ENCODE measurements around the gene MS4A7. TPM values are rescaled to one million over a fixed set of nuclear protein-coding genes. Genes with fewer than 3 reads are reported as not detected.

MS4A7 gene
- polyA plus RNA-seq, 3 donors = 2.0 to 22.1 (median 18.8) TPM

DNA sequence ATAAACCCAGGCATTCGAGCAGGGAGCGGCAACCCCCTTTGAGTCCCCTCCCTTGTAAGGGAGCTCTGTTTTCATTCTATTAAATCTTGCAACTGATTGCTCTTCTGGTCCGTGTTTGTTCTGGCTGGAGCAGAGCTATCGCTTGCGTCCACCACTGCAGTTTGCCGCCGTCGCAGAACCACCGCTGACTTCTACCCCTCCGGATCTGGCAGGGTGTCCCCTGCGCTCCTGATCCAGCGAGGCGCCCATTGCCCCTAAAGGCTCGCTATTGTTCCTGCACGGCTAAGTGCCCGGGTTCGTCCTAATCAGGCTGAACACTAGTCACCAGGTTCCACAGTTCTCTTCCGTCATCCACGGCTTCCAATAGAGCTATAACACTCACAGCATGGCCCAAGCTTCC, 10.4 kb upstream of the MS4A7 start:
- H3K27ac ChIP-seq (ENCODE audit: low read depth, low read length) = no peak overlapping the region
- WGBS, 3 donors = 91 to 95% (median 93%) methylated on average over 19 of the region's 19 CpGs

DNA sequence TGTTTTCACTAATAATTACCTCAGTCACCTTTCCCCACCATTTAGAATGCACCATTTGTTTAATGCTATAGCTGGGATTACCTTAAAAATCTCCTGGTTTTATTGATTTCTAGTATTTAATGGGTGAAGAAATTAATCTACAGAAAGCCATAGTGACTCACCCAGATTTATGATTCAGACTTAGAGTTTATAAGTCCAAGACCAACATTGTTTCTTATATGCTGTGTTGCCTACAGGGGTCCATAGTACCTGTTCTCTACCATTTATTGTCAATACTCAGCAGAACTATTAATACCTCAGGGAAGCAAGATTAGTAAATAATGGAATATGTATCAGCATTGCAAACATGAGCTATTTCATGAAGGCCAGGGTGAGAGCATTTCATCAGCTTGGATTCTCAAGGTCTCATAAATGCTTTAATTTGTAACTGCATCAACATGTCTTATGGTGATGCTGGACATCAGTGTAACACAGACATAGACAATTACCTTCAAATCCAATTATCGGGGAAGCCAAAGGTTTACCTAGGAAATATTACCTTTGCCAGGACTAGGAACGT, 8.0 kb upstream of the MS4A7 start:
- 28 to 67% (median 65%) methylated on average over 2 of the region's 2 CpGs for WGBS, 3 donors

DNA sequence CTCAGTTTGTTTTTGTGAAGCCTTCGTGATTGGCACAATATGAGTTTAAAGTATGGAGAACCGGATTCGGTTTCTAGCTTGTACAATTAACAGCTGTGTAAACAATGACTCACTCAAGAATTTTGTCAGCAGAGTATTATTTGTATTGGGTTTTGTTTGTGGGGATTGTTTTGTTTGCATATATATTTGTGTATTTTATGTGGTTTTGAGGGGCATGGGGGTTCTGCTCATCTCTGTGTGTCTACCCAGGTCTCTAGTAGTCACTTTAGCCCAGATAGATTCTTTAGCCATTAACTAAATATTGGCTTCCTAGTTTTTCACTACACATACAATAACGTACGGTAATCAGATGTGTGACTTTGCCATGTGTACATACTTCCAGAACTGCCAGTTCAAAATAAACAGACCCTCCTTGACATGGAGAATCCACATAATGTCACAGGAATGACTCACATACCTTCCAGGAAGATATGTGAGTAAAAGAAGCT, 7.5 kb upstream of the MS4A7 start:
- no peak overlapping the region for H3K27ac ChIP-seq (ENCODE audit: low read depth, low read length)
- WGBS, 3 donors = 28 to 71% (median 63%) methylated on average over 5 of the region's 5 CpGs

More for the DNA sequence above, 8.0 kb upstream of the MS4A7 start:
- no peak overlapping the region for H3K27ac ChIP-seq (ENCODE audit: low read depth, low read length)

DNA sequence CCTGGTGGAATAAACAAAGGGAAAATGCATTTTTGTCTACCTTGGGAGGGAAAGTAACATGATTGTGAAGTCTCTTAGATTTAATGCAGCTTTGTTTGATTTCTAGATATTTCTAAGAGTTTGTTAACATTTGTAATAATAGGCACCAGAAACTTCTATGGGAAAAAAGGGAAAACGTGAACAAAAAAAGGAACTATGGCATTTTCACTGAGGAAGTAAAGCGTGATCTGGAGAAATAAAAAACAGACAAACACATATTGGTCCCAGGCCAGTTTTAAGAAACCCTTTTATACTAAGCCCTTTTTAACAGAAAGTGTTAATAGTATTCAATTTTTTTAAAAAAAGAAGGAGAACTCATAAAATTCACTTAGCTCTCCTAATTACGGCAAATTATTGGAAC, 6.9 kb upstream of the MS4A7 start:
- H3K27ac ChIP-seq (ENCODE audit: low read depth, low read length) = no peak overlapping the region
- 57 to 88% (median 68%) methylated on average over 3 of the region's 3 CpGs for WGBS, 3 donors

DNA sequence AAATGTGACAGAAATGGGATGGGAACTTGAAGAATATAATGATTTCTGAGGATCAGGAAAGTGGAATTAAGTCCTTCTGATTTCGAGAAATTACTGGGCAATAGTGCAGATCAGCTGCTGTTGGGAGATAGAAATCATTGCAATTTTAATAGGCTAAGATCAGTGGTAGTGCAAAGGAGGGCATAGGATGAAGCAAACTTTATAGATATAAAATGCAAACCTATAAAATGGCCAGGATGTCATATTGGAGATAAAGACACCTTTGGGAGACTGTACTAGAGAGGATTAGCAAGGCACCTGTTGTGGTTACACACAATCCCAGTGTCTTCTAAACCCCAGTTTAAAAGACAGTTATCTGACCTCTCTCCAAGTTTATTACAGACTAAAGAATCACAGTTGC, 6.5 kb upstream of the MS4A7 start:
- no peak overlapping the region for H3K27ac ChIP-seq (ENCODE audit: low read depth, low read length)
- 68 to 96% (median 77%) methylated on average over 1 of the region's 1 CpG for WGBS, 3 donors

DNA sequence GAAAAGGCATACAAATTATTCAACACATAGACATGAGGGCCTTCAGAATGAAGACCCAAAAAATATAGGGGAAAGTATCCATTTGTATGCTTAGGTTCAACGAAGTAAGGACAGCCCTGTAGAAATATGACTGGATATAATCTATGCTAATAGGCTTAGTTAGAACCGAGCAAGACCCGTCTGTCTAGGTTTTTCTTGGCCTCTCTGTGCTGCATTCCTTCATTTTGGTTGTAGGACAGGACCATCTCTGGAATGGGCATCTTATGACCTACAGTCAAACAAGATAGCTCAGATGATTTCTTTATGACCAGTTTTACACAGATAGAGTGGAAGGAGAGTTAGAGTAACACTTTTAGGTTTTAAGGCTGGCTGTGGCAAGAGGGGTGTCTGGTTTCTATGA, 5.6 kb upstream of the MS4A7 start:
- WGBS, 3 donors = 80 to 90% (median 84%) methylated on average over 3 of the region's 3 CpGs
- no peak overlapping the region for H3K27ac ChIP-seq (ENCODE audit: low read depth, low read length)

DNA sequence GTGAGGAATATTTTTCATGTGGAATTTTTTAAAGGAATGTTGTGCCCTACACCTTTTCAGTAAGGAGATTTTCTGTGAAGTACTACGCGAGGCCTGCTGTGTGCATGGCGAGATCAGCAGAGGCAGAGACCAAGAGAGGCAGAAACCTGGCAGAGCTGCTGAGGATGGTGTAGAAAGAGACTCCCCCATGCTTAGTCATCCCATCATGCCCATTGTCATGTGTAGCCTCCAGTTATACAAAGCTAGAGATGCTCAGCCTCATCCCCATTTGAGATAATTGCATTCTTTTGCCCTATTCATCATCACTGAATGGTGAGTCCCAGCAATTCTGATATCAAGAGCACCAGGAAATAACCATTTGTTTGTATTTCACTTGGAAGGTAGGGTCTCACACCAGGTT, 3.0 kb upstream of the MS4A7 start:
- no peak overlapping the region for H3K27ac ChIP-seq (ENCODE audit: low read depth, low read length)
- WGBS, 3 donors = 93 to 98% (median 97%) methylated on average over 3 of the region's 3 CpGs

DNA sequence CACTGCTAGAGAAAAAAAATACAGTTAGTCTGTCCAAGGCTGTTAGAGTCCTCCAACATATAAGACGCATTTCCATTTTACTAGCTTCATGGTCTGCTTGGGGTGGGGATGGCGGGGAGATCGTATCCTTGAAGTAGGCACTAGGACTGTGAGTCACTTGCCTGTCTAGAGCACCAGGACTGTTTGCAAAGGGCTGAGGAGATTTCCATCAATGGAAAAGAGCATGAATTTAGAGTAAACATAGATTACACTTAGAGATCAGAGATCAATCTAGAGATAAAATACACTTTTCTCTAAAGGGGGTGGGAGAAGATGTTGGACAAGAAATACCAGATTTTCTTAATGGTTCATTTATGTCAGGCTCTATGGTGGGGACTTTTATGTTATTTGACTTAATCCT, 1.7 kb upstream of the MS4A7 start:
- no peak overlapping the region for H3K27ac ChIP-seq (ENCODE audit: low read depth, low read length)
- 82 to 92% (median 90%) methylated on average over 3 of the region's 3 CpGs for WGBS, 3 donors

DNA sequence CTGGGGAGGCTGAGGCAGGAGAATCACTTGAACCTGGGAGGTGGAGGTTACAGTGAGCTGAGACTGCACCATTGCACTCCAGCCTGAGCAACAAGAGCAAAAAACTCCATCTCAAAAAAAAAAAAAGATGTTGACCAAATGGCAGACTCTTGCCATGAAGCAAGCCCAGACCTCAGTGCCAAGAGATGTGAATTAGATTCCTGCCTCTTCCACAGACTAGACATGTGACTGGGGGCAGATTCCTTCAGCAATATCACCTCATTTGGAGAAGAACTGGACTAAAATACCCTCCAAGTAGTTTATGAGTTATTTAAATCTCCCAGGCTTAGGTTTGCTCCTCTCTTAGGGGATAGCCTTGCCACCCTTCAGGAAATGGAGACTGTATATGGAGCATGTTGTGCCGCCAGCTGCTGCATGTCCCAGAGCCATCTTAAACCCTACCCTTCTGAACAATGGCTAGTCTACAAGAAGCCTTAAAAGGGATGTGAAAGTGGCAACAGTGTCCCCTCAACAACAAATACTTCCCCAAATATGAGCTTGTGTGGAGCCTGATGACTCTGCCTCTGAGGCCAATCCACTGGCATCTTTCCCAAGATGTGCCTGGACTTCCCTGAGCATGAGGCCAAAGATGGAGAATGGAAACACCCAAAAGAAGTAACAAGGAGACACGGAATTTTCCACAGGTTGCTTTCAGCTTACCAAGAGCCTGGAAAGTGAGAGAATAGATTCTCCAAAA, 763 bp upstream of the MS4A7 start:
- H3K27ac ChIP-seq (ENCODE audit: low read depth, low read length) = no peak overlapping the region
- 67 to 85% (median 74%) methylated on average over 2 of the region's 2 CpGs for WGBS, 3 donors

DNA sequence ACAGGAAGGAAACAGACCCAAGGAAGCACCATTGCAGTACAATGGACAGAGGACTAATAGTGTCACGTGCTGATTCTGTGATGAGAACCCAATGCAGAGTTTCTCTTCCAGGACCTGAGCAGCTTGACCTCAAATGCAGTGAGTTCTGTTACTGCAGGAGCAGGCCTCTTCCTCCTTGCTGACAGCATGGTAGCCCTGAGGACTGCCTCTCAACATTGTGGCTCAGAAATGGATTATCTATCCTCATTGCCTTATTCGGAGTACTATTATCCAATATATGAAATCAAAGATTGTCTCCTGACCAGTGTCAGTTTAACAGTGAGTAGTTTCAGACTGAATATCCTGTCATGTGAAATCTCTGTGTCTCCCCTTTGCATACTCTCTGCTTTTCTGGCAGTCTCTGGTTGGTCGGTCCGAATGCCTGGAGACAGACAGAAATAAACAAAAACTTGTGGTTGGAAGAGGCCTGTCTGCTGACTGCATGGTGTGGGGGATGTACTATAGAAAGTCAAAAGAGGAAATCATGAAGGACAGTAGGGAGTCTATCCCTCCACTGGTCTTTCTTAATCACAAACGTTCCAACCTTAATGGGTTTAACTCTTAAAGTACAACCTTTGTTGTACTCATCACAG, 11.1 kb downstream of the MS4A7 start:
- no peak overlapping the region for H3K27ac ChIP-seq (ENCODE audit: low read depth, low read length)
- WGBS, 3 donors = 28 to 73% (median 32%) methylated on average over 5 of the region's 5 CpGs

DNA sequence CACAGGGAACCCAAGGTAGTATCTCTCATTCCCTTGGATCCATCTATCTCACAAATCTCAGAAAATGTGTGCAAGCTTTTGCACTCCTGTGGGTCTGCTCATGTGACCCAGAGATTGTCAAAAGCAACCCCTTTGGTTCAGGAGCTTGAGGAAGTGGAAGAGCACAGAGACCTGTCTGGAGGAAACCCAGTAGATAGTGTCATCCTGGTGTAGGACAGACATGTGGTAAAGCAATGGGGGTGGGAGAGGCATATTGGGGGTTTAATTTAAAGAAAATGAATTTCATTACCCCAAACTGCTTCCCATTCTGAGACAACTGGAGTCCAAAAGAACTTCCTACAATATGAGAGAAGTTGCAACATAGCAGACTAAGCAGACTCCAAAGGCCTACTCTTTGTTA, 12.1 kb downstream of the MS4A7 start:
- no peak overlapping the region for H3K27ac ChIP-seq (ENCODE audit: low read depth, low read length)

DNA sequence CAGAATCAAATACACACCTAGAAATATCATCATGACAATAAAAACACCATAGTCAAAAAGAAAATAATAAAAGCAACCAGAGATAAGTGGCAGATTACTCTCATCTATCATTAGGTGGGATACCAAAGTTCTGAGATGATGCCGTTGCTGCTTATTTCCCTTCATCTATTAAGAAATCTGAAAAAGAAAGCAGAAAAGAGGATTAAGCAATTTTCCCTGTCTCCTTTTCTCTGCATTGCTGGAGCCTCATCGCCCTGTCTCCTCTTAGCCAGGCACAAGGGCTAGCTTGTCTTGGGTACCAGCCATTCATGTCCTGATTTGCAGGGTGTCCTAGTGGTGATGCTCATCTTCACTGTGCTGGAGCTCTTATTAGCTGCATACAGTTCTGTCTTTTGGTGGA, 14.0 kb downstream of the MS4A7 start:
- H3K27ac ChIP-seq (ENCODE audit: low read depth, low read length) = no peak overlapping the region
- 49 to 96% (median 54%) methylated on average over 2 of the region's 2 CpGs for WGBS, 3 donors

DNA sequence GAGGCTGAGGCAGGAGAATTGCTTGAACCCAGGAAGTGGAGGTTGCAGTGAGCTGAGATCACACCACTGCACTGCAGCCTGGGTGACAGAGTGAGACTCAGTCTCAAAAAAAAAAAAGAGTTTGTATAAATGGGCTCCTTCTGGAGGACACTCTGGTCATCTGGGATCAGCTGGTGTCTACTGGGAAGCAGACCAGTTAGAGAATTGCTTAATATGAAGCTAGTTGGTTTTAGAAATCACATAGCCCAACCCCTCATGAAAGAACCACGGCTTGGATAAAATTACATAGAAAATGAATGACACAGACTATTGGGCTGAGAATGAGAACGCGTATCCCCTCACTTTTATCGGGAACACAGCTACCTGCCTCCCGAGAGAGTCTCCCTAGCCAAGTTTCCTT, 14.7 kb downstream of the MS4A7 start:
- no peak overlapping the region for H3K27ac ChIP-seq (ENCODE audit: low read depth, low read length)
- WGBS, 3 donors = 80 to 91% (median 83%) methylated on average over 5 of the region's 5 CpGs

DNA sequence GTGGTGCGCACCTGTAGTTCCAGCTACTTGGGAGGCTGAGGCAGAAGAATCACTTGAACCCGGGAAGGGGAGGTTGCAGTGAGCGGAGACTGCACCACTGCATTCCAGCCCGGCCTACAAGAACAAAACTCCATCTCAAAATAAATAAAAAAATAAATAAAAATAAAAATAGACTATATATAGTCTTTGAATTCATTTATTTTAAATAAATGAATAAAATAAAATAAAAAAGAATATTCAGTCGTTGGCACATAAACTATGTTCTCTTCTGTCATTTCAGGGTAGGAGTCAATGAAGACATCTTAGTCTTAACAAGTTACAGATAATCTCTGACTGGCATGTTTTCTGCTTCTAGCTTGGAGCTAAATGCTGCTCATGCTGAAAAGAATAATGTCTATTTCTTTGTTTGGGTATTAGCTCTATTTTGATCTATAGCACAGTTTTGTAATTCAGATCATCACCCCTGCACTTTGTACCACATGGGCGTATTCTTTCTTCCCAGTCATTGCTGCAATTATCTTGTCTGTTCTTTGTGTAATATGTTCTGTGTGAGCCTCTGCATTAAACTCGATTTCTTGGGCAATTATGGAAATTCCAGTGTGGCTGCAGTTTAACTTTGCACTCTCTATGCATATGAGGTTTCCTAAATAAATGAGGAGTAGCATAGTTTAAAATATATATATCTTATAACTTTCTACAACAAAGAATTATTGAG, 16.5 kb downstream of the MS4A7 start:
- 69 to 88% (median 72%) methylated on average over 7 of the region's 7 CpGs for WGBS, 3 donors
- H3K27ac ChIP-seq (ENCODE audit: low read depth, low read length) = no peak overlapping the region

DNA sequence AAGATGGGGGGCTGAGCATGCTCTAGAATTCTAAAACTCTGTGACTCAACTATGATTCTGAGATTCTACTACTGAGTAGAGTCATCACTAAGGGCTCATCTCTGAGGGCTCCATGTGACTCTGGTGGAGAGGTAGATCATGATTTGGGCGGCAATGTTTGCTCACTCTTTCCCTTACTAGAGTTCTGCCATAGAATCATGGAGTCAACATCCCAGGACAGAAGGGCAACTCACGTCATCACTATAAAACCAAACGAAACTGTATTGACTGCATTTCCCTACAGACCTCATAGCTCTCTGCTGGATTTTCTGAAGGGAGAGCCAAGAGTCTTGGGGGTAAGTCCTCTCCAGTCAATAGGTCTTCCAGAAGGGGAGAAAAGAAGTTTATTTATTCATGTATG, 18.1 kb downstream of the MS4A7 start, which contains the start of gene MS4A14:
Gene MS4A14, plus strand, starts transcription at position 78 of the 400 bp plus-strand sequence. Its CDS starts 120 bp downstream, at position 198.
- WGBS, 3 donors = 60 to 76% (median 68%) methylated on average over 3 of the region's 3 CpGs
- H3K27ac ChIP-seq (ENCODE audit: low read depth, low read length) = no peak within 1 kb of the TSS

DNA sequence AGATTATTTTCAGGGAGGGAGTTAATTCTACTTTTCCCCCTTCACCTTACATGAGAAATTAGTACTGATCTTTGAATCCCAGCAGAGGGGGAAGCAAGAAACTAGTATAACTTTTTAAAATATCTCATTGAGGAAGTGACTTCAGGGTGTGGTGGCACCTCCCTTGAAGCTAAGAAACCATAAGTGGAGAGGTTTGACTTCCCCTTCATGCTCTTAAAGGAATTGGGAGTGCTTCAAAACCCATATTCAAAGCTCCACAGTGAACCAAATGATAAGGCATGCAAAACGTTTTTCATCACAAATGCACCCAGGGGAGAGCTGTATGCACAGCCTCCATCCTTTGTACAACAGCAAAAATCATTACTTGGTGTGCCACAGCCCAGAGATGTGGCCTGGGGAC, 18.5 kb downstream of the MS4A7 start:
- 0 to 11% (median 8%) methylated on average over 1 of the region's 1 CpG for WGBS, 3 donors
- no peak overlapping the region for H3K27ac ChIP-seq (ENCODE audit: low read depth, low read length)

DNA sequence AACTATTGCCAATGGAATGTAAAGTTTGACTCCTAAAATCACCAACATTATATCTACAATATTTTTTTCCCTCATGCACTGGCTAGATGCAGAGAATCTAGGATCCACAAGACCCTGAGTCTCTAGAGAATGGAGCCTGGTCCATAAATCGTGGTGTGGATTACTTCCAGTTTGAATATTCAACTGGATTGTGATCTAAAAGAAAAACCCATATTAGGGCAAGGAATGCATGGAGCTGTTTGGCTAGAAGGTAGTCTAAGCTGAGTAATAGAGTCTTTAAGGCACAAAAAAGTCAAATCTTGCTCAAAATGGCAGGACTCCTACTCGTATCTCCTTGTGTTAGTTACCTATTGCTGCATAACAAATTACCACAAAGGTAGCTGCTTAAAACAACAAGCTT, 41.7 kb downstream of the MS4A7 start:
- 10 to 36% (median 23%) methylated on average over 2 of the region's 2 CpGs for WGBS, 3 donors
- H3K27ac ChIP-seq (ENCODE audit: low read depth, low read length) = no peak overlapping the region

DNA sequence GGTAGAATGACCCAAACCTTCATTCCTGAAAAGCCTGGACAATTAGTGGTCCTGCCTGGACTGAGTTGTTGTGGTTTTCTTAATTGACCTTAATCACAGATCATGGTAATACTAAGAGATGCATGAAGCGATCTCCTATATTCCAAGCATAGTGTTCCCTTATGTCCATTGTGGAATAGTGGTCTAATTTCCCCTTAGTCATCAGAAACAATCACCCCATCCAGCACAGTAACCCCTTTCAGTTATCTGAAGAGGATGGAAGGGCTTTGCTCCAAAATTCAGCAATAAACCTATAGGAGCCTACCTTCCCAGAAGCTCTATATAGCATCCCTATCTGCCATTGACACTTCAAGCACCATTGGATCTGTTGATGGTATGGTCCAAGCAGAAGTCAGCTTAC, 44.3 kb downstream of the MS4A7 start:
- 15 to 91% (median 86%) methylated on average over 1 of the region's 1 CpG for WGBS, 3 donors
- H3K27ac ChIP-seq (ENCODE audit: low read depth, low read length) = no peak overlapping the region

DNA sequence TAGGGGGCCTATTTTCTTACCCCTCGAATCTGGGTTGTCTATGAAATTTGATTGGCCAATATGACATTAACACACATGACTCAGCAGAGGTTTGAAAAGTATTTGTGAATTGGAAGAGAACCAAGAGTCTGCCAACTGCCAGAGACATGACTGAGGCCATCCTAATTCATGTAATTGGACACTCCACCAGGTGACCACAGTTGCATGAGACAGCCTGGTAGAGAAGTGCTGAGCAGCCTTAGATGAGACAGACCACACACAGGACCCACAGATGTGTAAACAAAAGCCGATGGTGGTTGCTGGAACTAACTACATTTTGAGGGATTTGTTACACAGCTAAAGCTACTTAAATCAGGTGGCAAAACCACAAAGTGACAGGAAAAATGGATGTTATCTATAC, 50.2 kb downstream of the MS4A7 start:
- no peak overlapping the region for H3K27ac ChIP-seq (ENCODE audit: low read depth, low read length)
- 38 to 52% (median 50%) methylated on average over 2 of the region's 2 CpGs for WGBS, 3 donors

Data from adipose tissue (tissue), 3 donors.